Measurements from ENCODE around the gene TMEM259.

GRCh38 chr19:990119-990571 lies 30.8 kb downstream of the TMEM259 start:
- no peak for TF ChIP-seq POLR2A (IDR thresholded peaks at IDR 0.05)
- TF ChIP-seq, protein P1, sequence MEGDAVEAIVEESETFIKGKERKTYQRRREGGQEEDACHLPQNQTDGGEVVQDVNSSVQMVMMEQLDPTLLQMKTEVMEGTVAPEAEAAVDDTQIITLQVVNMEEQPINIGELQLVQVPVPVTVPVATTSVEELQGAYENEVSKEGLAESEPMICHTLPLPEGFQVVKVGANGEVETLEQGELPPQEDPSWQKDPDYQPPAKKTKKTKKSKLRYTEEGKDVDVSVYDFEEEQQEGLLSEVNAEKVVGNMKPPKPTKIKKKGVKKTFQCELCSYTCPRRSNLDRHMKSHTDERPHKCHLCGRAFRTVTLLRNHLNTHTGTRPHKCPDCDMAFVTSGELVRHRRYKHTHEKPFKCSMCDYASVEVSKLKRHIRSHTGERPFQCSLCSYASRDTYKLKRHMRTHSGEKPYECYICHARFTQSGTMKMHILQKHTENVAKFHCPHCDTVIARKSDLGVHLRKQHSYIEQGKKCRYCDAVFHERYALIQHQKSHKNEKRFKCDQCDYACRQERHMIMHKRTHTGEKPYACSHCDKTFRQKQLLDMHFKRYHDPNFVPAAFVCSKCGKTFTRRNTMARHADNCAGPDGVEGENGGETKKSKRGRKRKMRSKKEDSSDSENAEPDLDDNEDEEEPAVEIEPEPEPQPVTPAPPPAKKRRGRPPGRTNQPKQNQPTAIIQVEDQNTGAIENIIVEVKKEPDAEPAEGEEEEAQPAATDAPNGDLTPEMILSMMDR (IDR thresholded peaks at IDR 0.05): no peak
- no peak for TF ChIP-seq POLR2AphosphoS5 (IDR thresholded peaks at IDR 0.05)
